Tibial nerve (tissue), 4 donors: ENCODE data around the gene NUDT9.

Experiments
- CTCF ChIP-seq, 5 experiments: fragments of 200-600 bp in 3 of 5; fragments of 450-650 bp in 2 of 5; sonication (generic) in 3 of 5; IDR thresholded peaks; one replicate each; pipeline ENCODE4 v1.5.1; 2016 to 2019; ENCODE audit warnings: antibody characterized with exemption in 5 of 5, mild to moderate bottlenecking in 3 of 5, moderate library complexity in 2 of 5
- EP300 ChIP-seq, 2 donors: sonication (generic); formaldehyde crosslinking; IDR thresholded peaks; one replicate each; pipeline ENCODE4 v1.6.1; 2017; ENCODE audit warnings: antibody characterized with exemption in 2 of 2, mild to moderate bottlenecking in 1 of 2
- POLR2A ChIP-seq, 2 donors: fragments of 450-650 bp; IDR thresholded peaks; one replicate each; pipeline ENCODE4 v1.6.1; 2017; ENCODE audit warnings: antibody characterized with exemption in 2 of 2, mild to moderate bottlenecking in 2 of 2, moderate library complexity in 2 of 2

- TF ChIP-seq CTCF (IDR thresholded peaks at IDR 0.05): no peak
- no peak for TF ChIP-seq POLR2A (IDR thresholded peaks at IDR 0.05)
- TF ChIP-seq EP300 (IDR thresholded peaks at IDR 0.05): no peak
Measured at GRCh38 chr4:87399148-87399547, 23.2 kb upstream of the NUDT9 start.
